A375 (cell line): ENCODE measurements around the gene ZFP92. TPM values are rescaled to one million over a fixed set of nuclear protein-coding genes. Genes with fewer than 3 reads are reported as not detected.

Experiments used
- small RNA-seq: library from RNA; depleted of rRNA; stranded (forward); fragments of <200 nt; gene quantifications from one replicate; pipeline ENCODE3, GENCODE V24; 2014
- total RNA-seq: library from RNA; depleted of rRNA; stranded (reverse); fragments of >200 nt; shearing (Covaris generic); gene quantifications from 2 replicates; pipeline ENCODE4 v1.2.3, GENCODE V29; 2014; rRNA removed

The ZFP92 gene
- total RNA-seq: not detected in 2 replicates

GRCh38 chrX:153411255-153411987 is at the start of gene ZFP92:
Gene ZFP92 (plus strand): TSS chrX:153411472. CDS start chrX:153418323, 6,851 bp downstream.

DNA sequence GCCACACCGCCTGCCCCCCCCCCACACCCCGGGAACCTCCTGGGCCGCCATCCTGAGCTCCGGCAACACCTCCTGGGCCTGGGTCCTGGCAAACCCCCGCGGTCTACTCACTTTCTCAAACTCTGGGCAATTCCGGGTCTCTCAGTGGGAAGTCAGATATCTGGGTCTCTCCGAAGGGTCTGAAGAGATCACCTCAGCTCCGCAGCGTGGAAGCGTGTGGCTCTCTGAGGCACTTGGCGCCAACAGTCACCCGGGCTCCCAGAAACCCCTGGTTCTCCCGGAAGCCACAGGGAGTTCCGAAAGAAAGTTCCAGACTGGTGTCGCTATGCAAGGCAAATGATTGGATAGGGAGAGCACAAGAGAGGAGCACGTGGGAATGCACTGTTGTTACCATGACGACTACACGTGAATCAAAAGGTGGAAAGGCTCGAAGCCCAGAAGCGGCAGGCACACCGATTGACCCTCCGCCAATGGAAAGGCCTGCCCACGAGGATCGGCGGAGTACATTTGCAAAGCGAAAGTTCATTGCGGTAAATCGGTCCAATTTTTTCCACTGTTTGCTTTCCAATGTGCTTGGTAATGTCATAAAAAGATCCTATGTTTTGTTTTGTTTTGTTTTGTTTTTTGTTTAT is 10.0 kb upstream of the ZFP92 start, which contains the start of gene PNMA6E:
PNMA6E (minus strand) TSS at position 218 of the 632 bp plus-strand sequence. CDS start 2,501 bp downstream, outside the sequence.

DNA sequence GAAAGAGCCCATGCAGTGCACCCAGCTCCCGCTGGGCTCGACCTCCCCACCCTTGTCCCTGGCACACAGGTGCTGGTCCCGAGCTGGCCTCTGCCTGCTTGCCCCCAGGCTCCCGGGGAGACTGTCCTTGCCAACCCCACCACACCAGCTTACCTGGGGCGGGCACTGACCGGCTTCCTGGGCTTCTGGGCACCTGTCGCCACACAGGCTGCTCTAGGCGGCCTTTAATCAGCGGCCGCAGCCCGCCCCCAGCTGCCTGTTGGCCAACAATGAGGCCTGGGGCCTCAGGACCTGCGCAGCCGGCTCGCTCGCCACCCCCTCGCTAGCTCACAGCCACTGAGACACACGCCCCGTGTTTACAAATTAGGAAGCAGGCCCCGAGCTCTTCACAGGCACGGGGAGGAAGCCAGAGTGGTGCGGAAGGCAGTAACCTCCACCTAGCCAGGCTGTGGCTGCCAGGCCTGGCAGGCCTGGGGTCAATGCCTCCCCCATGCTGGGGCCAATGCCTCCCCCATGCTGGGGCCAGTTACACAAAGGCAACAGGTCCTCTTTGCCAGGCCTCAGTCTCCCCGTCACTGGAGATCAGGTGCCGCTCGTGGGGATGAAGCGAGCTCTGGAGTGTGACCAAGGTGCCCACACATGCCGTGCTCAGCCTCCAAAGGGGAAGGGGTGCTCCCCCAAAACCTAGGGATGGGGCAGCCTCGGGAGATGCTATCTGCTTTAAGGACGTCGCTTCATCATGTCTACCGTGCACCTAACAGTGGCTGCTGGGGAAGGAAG is 34.8 kb downstream of the ZFP92 start, which contains the start of gene TREX2:
TREX2 (minus strand) TSS at position 201 of the 780 bp plus-strand sequence. CDS start 626 bp downstream, outside the sequence.

Small RNA genes lying within 50 kb of the gene (small RNA-seq; reads per million reads assigned to genes)
- gene RN7SL667P: not detected

Other genes starting within 250 kb of the ZFP92 start
- gene MAGEA1, start 232.2 kb upstream of the ZFP92 start, total RNA-seq: 7.0 and 7.1 TPM in 2 replicates
- gene PNMA6F, start 89.7 kb upstream of the ZFP92 start, total RNA-seq: not detected in 2 replicates
- 5.8 and 7.0 TPM in 2 replicates for gene ZNF275, start 77.3 kb upstream of the ZFP92 start, total RNA-seq
- not detected in 2 replicates for gene PNMA6E, start 10.1 kb upstream of the ZFP92 start, total RNA-seq
- 0.69 and 1.2 TPM in 2 replicates for gene TREX2, start 34.6 kb downstream of the ZFP92 start, total RNA-seq
- gene HAUS7, start 59.1 kb downstream of the ZFP92 start, total RNA-seq: 54.6 and 68.3 TPM in 2 replicates
- gene BGN, start 83.5 kb downstream of the ZFP92 start, total RNA-seq: 7.6 and 7.9 TPM in 2 replicates
- 0.08 TPM in 1 of 2 replicates, not detected in the other for gene ATP2B3, start 106.2 kb downstream of the ZFP92 start, total RNA-seq
- 48.6 and 55.8 TPM in 2 replicates for gene CCNQ, start 187.7 kb downstream of the ZFP92 start, total RNA-seq
- gene DUSP9, start 235.7 kb downstream of the ZFP92 start, total RNA-seq: 6.0 and 7.6 TPM in 2 replicates